Type B pancreatic cell (in vitro differentiated cells): ENCODE measurements around the gene CCDC174. TPM values are rescaled to one million over a fixed set of nuclear protein-coding genes. Genes with fewer than 3 reads are reported as not detected.

Experiments
- DNase-seq: peaks from one replicate; pipeline ENCODE4 v3.0.0; 2021; ENCODE audit warnings: mixed read lengths; ENCODE audit not compliant: unreplicated experiment; ENCODE audit errors: extremely low spot score
- H3K27ac Mint-ChIP-seq: 2 replicates; pipeline ENCODE4 v1.8.0; 2021; ENCODE audit warnings: mild to moderate bottlenecking, mixed read lengths
- H3K27me3 Mint-ChIP-seq: 2 replicates; pipeline ENCODE4 v1.8.0; 2021; ENCODE audit warnings: mixed read lengths
- H3K36me3 Mint-ChIP-seq: 2 replicates; pipeline ENCODE4 v1.8.0; 2021; ENCODE audit warnings: mixed read lengths
- H3K4me1 Mint-ChIP-seq: one replicate; pipeline ENCODE4 v1.8.0; 2021; ENCODE audit warnings: mixed read lengths; ENCODE audit not compliant: unreplicated experiment
- H3K4me3 Mint-ChIP-seq: 2 replicates; pipeline ENCODE4 v1.8.0; 2021; ENCODE audit warnings: mild to moderate bottlenecking, mixed read lengths
- H3K9me3 Mint-ChIP-seq: 2 replicates; pipeline ENCODE4 v1.8.0; 2021; ENCODE audit warnings: mixed read lengths
- CTCF ChIP-seq: fragments of 200-600 bp; sonication (generic); conservative IDR thresholded peaks from 2 replicates; pipeline ENCODE4 v1.5.0; 2021; ENCODE audit warnings: antibody characterized with exemption, mild to moderate bottlenecking
- total RNA-seq: library from RNA; stranded (reverse); gene quantifications from 2 replicates; pipeline ENCODE4 v1.2.1, GENCODE V29; 2021; ENCODE audit warnings: low replicate concordance

Gene CCDC174
- total RNA-seq, 1 donor from 2014 or later, result 23.2 TPM

GRCh38 chr3:14703791-14704190 lies 52.2 kb downstream of the CCDC174 start:
- Mint-ChIP-seq H3K4me1 (peaks cover 18% of the 10 kb centered on the region), H3K4me3 (no peak overlapping the region), H3K27me3 (no peaks in the 10 kb centered on the region), H3K9me3 (no peaks in the 10 kb centered on the region), H3K36me3 (no peaks in the 10 kb centered on the region), H3K27ac (no peak overlapping the region)
- DNase-seq, result no peak
- TF ChIP-seq CTCF, result no peak

GRCh38 chr3:14706096-14706495 lies 54.5 kb downstream of the CCDC174 start:
- no peak overlapping the region for H3K27ac Mint-ChIP-seq
- DNase-seq, result no peak
- no peaks in the 10 kb centered on the region for H3K9me3 Mint-ChIP-seq
- no peak for TF ChIP-seq CTCF
- H3K36me3 Mint-ChIP-seq, result no peaks in the 10 kb centered on the region
- peaks cover 18% of the 10 kb centered on the region for H3K4me1 Mint-ChIP-seq
- H3K27me3 Mint-ChIP-seq, result no peaks in the 10 kb centered on the region
- H3K4me3 Mint-ChIP-seq, result no peak overlapping the region

- H3K27me3 Mint-ChIP-seq, result peaks cover 16% of the 10 kb centered on the region
- no peak overlapping the region for H3K4me3 Mint-ChIP-seq
- TF ChIP-seq CTCF, result no peak
- H3K9me3 Mint-ChIP-seq, result peaks cover 5% of the 10 kb centered on the region
- no peaks in the 10 kb centered on the region for H3K4me1 Mint-ChIP-seq
- H3K36me3 Mint-ChIP-seq, result no peaks in the 10 kb centered on the region
- no peak for DNase-seq
- H3K27ac Mint-ChIP-seq, result no peak overlapping the region
Observed at GRCh38 chr3:14716591-14716990, 65.0 kb downstream of the CCDC174 start.

- Mint-ChIP-seq H3K27me3 (peaks cover 16% of the 10 kb centered on the region), H3K27ac (no peak overlapping the region), H3K36me3 (no peaks in the 10 kb centered on the region), H3K4me1 (no peaks in the 10 kb centered on the region), H3K9me3 (peaks cover 5% of the 10 kb centered on the region), H3K4me3 (no peak overlapping the region)
- DNase-seq, result no peak
- TF ChIP-seq CTCF, result no peak
Observed at GRCh38 chr3:14717307-14717706, 65.7 kb downstream of the CCDC174 start.

GRCh38 chr3:14718539-14718938 lies 67.0 kb downstream of the CCDC174 start:
- Mint-ChIP-seq H3K27me3 (peaks cover 16% of the 10 kb centered on the region), H3K4me3 (no peak overlapping the region), H3K36me3 (no peaks in the 10 kb centered on the region), H3K27ac (no peak overlapping the region), H3K4me1 (no peaks in the 10 kb centered on the region), H3K9me3 (no peaks in the 10 kb centered on the region)
- DNase-seq, result no peak
- TF ChIP-seq CTCF, result no peak

- Mint-ChIP-seq H3K27me3 (peaks cover 16% of the 10 kb centered on the region), H3K9me3 (no peaks in the 10 kb centered on the region), H3K4me3 (no peak overlapping the region), H3K36me3 (no peaks in the 10 kb centered on the region), H3K4me1 (no peaks in the 10 kb centered on the region), H3K27ac (no peak overlapping the region)
- DNase-seq, result no peak
- TF ChIP-seq CTCF, result no peak
Observed at GRCh38 chr3:14719006-14719405, 67.4 kb downstream of the CCDC174 start.
